GM10847 (cell line): Measurements from ENCODE around the gene MRPL3.

Experiments used
- POLR2A ChIP-seq: IDR thresholded peaks from 2 replicates; pipeline ENCODE4 v1.6.1; 2011; ENCODE audit not compliant: insufficient read length; ENCODE audit errors: extremely low read depth

The MRPL3 gene

DNA sequence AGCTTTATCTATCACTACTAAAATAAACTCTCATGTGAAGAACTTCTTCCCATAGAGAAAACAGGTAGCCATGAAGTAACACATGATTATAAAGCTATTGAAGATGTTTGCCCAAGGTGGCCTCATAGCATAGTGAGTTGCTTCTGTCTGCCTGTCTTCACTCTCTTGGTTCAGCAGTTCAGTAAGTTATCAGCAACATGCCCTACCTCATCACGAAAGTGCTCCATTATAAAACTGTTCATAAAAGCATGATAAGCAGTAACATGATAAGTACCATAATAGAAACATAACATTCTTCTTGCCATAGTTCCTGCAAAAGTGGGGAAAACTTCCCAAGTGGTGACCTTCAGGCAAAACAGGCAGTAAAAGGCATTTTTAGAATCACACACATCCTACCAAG lies 45.6 kb downstream of the MRPL3 start:
- TF ChIP-seq POLR2A = no peak

- TF ChIP-seq POLR2A = no peak
Measured at GRCh38 chr3:131454501-131454900, 48.3 kb downstream of the MRPL3 start.

- no peak for TF ChIP-seq POLR2A
Measured at GRCh38 chr3:131453533-131453932, 49.2 kb downstream of the MRPL3 start.

DNA sequence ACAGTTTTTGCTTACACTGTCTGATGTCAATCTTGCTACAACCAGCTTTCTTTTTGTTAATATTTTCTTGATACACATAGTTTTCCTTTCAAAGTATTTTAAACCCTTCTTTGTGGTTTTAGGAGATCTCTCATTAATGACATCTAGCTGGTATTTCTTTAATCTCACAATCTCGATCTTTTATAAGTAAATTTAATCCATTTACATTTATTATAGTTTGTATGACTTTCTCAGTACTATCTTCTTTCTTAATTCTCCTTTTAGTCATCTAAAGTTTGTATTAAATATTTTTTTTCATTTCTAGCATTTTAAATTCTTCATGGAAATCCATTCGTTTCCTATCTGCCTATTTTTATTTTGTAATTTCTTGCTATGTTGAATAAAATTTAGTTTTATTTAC lies 55.4 kb downstream of the MRPL3 start:
- no peak for TF ChIP-seq POLR2A

- no peak for TF ChIP-seq POLR2A
Measured at GRCh38 chr3:131444180-131444579, 58.6 kb downstream of the MRPL3 start.

- TF ChIP-seq POLR2A = no peak
Measured at GRCh38 chr3:131439084-131439483, 63.7 kb downstream of the MRPL3 start.

DNA sequence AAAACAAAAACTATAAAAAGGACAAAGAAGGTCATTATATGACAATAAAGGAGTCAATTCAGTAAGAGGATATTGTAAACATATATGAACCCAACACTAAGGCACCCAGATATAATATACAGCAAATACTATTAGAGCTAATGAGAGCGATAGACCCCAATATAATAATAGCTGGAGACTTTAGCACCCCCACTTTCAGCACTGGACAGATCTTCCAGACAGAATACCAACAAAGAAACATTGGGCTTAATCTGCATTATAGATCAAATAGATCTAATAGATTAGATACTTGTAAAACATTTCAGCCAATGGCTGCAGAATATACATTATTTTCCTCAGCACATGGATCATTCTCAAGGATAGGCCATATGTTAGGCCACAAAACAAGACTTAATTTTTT lies 67.8 kb downstream of the MRPL3 start:
- no peak for TF ChIP-seq POLR2A

DNA sequence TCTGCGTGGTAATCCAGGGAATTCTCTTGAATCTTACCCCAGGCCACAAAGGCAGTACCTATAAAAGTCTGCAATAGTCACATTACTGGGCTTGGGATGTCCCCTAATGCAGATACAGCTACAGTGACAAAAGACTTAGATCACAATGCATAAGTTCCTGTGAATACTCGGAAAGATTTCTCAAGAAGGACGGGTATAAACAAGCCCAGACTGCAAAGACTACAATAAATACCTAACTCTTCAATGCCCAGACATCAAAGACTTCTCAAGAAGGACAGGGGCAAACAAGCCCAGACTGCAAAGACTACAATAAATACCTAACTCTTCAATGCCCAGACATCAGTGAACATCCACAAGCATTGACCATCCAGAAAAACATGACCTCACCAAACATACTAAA lies 70.3 kb downstream of the MRPL3 start:
- TF ChIP-seq POLR2A = no peak

DNA sequence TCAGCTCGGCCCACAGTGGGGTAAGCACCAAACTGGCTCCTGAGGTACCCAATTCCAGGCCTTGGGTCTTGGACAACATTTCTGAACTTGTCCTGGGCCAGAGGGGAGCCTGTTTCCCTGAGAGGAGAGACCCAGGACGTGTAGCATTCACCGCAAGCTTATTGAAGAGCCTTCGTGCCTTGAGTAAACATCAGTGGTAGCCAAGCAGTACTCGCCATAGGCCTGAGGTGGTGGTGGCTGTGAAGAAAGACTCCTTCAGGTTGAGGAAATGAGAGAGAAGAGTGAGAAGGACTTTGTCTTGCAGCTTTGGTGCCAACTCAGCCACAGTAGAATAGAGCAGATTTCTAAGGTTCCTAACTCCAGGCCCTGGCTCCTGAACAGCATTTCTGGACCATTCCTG lies 71.0 kb downstream of the MRPL3 start:
- TF ChIP-seq POLR2A = no peak

- no peak for TF ChIP-seq POLR2A
Measured at GRCh38 chr3:131427226-131427625, 75.5 kb downstream of the MRPL3 start.

DNA sequence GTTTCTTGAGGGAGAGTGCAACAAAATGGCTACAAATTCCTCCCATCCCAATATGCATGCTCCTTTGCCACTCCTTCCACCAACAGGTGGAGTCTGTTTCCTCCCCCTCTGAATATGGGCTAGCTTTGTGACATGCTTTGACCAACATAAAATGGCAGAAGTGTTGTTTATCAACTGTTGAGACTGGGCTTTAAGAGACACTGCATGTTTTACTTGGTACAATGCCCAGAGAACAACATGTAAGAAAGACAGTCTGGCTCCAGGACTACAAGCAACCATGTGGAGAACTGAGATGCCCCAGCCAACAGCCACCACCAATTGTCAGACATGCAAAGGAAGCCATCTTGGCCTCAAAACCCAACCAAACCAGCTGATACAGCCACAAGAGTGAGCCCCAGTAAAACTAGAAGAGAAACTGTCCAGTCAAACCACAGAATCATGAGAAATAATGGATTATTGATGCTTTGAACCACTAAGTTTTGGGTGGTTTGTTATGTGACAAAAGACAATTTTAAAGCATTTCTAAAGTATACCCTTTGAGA lies 80.7 kb downstream of the MRPL3 start:
- no peak for TF ChIP-seq POLR2A

DNA sequence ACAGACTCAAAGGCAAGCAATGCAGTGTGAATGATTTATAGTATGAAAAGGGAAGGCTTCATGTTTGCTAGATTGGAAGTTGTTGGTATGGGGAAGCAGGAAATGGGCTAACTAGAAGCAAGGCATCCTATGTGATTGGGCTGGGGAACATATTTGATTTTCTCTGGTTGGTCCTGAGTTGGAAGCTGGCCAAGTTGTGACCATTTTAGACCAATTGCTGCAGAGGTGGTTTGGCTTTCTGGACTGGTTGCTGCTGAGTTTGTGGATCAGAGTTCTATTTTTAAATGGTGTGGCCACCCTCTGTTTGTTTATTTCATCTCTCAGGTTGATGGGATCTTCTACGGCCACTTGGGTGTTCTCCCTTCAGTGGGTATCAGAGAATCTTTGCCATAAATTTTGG lies 81.5 kb downstream of the MRPL3 start:
- no peak for TF ChIP-seq POLR2A

DNA sequence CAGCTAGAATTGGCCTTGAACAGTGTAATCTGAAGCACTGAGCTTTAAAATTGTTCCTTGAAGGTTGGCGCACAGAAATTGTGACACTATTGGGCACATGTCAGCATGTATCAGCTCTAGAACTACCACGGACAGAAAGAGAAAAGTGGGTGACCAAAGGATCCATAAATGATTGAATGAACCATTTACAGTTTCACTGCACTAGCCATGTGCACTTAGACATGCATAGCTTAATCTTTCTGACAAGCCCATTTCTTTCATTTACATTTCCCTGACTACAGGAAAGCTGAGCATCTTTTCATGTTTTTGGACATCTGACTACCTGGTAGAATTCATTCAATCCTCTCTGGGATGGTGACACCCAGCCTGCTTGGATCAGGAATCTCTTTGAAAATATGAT lies 85.0 kb downstream of the MRPL3 start:
- TF ChIP-seq POLR2A = no peak
